ENCODE results near the gene TIAM2. TPM values are rescaled to one million over a fixed set of nuclear protein-coding genes. Genes with fewer than 3 reads are reported as not detected.
A peak's percentile ranks its signal among the peaks of the same experiment; 100 is the strongest.
"Not testable (repeated sequence)": the region's sequence is repeated elsewhere in the genome, so short reads cannot be mapped to it uniquely, and the experiment has no call there.

The TIAM2 gene
- total RNA-seq, 4 donors from 2014 or later, result 8.6 to 17.0 (median 14.8) TPM

DNA sequence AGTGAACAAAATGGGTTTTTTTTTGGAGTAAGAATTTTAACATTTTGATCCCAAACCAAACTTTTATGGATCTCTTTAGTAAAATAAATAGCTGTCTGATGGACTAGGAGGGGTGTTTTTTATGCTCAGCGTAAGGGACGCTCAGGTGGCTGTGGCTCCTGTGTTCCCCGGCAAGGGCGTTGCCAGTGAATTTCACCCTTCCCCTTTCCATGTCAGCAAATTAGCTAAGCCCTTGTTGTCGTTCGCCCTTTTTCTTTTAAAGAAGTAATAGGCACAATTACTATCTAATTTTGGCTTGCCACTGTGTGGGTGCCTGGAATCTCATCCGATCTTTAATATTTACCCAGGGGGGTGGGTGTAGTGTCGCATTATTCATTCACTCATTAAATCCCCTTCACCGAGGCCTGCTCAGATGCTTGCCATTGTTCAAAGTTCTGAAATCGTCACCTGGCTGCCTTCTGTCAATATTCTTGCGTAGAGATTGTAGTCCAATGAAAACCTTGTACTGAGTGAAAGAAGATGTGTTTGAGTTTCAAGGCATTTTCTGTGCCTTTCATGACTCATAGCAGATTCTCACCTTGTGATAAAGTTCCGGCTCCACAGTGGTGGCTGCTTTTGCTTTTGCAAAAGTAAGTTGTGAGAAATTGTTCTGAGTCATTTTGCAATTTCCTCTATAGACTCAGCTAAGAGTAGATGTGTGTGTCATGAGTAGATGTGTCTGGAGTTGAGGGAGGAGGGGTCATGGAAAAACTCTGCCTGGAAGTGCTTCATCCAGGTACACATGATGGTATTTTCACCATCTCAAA, 228.7 kb downstream of the TIAM2 start:
- intact Hi-C loops (cut with DNase I), result no loop called here

GRCh38 chr6:155224618-155225017, 229.5 kb downstream of the TIAM2 start:
- Histone ChIP-seq H3K27ac (replicated peaks in 1 of 4) (no peak overlapping the region), H3K27me3 (no peaks in the 10 kb centered on the region), H3K9me3 (no peaks in the 10 kb centered on the region), H3K4me3 (no peak overlapping the region), H3K36me3 (no peaks in the 10 kb centered on the region), H3K4me1 (peaks cover 0 to 50% (median 30%) of the 10 kb centered on the region in 4 donors)
- intact Hi-C loops (cut with DNase I), result no loop called here
- WGBS, result 88% methylated on average over 7 of the region's 7 CpGs
- TF ChIP-seq EP300 (IDR thresholded peaks at IDR 0.05) (no peak), POLR2AphosphoS5 (IDR thresholded peaks at IDR 0.05) (no peak), POLR2A (IDR thresholded peaks at IDR 0.05; ENCODE audit: low read depth) (no peak)
- no peak for DNase-seq (ENCODE audit: extremely low spot score)

More for the DNA sequence above, 228.7 kb downstream of the TIAM2 start:
- Histone ChIP-seq H3K4me1 (peaks cover 0 to 42% (median 24%) of the 10 kb centered on the region in 4 donors), H3K9me3 (no peaks in the 10 kb centered on the region), H3K4me3 (no peak overlapping the region), H3K27ac (replicated peaks in 1 of 4) (no peak overlapping the region), H3K36me3 (no peaks in the 10 kb centered on the region), H3K27me3 (no peaks in the 10 kb centered on the region)
- 74% methylated on average over 12 of the region's 12 CpGs for WGBS
- TF ChIP-seq EP300 (IDR thresholded peaks at IDR 0.05), result no peak
- TF ChIP-seq POLR2A (IDR thresholded peaks at IDR 0.05; ENCODE audit: low read depth), result no peak
- TF ChIP-seq, protein P1, sequence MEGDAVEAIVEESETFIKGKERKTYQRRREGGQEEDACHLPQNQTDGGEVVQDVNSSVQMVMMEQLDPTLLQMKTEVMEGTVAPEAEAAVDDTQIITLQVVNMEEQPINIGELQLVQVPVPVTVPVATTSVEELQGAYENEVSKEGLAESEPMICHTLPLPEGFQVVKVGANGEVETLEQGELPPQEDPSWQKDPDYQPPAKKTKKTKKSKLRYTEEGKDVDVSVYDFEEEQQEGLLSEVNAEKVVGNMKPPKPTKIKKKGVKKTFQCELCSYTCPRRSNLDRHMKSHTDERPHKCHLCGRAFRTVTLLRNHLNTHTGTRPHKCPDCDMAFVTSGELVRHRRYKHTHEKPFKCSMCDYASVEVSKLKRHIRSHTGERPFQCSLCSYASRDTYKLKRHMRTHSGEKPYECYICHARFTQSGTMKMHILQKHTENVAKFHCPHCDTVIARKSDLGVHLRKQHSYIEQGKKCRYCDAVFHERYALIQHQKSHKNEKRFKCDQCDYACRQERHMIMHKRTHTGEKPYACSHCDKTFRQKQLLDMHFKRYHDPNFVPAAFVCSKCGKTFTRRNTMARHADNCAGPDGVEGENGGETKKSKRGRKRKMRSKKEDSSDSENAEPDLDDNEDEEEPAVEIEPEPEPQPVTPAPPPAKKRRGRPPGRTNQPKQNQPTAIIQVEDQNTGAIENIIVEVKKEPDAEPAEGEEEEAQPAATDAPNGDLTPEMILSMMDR (IDR thresholded peaks at IDR 0.05), result no peak
- no peak for TF ChIP-seq POLR2AphosphoS5 (IDR thresholded peaks at IDR 0.05)
- DNase-seq (ENCODE audit: extremely low spot score), result no peak

GRCh38 chr6:155227046-155227445, 231.9 kb downstream of the TIAM2 start:
- Histone ChIP-seq H3K27me3 (no peaks in the 10 kb centered on the region), H3K36me3 (no peaks in the 10 kb centered on the region), H3K4me1 (peaks cover 0 to 51% (median 36%) of the 10 kb centered on the region in 4 donors), H3K9me3 (no peaks in the 10 kb centered on the region), H3K4me3 (no peak overlapping the region), H3K27ac (replicated peaks in 1 of 4) (peak overlapping the region in 1 of 4 donors; percentile 78)
- no peak for DNase-seq (ENCODE audit: extremely low spot score)
- WGBS, result 91% methylated on average over 4 of the region's 4 CpGs
- intact Hi-C loops (cut with DNase I), result no loop called here
- TF ChIP-seq EP300 (IDR thresholded peaks at IDR 0.05) (no peak), POLR2A (IDR thresholded peaks at IDR 0.05; ENCODE audit: low read depth) (no peak), POLR2AphosphoS5 (IDR thresholded peaks at IDR 0.05) (no peak)
- TF ChIP-seq, protein P1 (IDR thresholded peaks at IDR 0.05), result no peak

- no peaks in the 10 kb centered on the region for H3K9me3 ChIP-seq
- no peaks in the 10 kb centered on the region for H3K36me3 ChIP-seq
- H3K4me1 ChIP-seq, result peaks cover 0 to 63% (median 52%) of the 10 kb centered on the region in 4 donors
- TF ChIP-seq, protein P1 (IDR thresholded peaks at IDR 0.05), result no peak
- peak; percentile 26 to 49 for TF ChIP-seq POLR2AphosphoS5 (IDR thresholded peaks at IDR 0.05)
- peak overlapping the region; percentile 66 to 79 (median 78) for H3K27ac ChIP-seq (replicated peaks in 1 of 4)
- intact Hi-C loops (cut with DNase I), result no loop called here
- WGBS, result 69% methylated on average over 12 of the region's 13 CpGs
- no peaks in the 10 kb centered on the region for H3K27me3 ChIP-seq
- peak overlapping the region in 2 of 4 donors; percentile 14 to 28 for H3K4me3 ChIP-seq
- DNase-seq (ENCODE audit: extremely low spot score), result no peak
Measured at GRCh38 chr6:155228546-155229166, 233.5 kb downstream of the TIAM2 start.

DNA sequence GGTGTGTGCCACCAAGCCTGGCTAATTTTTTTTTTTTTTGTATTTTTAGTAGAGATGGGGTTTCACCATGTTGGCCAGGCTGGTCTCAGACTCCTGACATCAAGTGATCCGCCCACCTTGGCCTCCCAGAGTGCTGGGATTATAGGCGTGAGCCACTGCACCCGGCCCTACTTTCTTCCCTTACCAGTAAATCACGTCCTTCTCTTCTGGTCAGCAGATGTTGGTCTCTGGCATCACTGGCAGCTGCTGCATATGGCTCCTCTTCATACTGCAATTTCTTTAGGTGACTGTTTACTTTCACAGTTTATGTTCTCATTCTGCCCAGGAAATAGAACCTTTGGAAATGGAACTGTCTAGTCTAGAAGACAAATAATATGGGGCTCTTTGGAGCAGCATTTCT, 235.9 kb downstream of the TIAM2 start:
- DNase-seq (ENCODE audit: extremely low spot score); H3K9me3 ChIP-seq; H3K36me3 ChIP-seq; H3K27me3 ChIP-seq; H3K4me3 ChIP-seq; intact Hi-C loops (cut with DNase I): not testable (repeated sequence)
- H3K4me1 ChIP-seq, result peaks cover 0 to 76% (median 70%) of the 10 kb centered on the region in 4 donors
- H3K27ac ChIP-seq (replicated peaks in 1 of 4), result peak overlapping the region in 3 of 4 donors; percentile 68 to 75 (median 73)
- 78% methylated on average over 4 of the region's 4 CpGs for WGBS

Data from esophagus muscularis mucosa (tissue), 4 donors.